CD4-positive, alpha-beta T cell treated with Interleukin-4 for 1 hour (primary cell): Measurements from ENCODE around the gene ZNF365.
A peak's percentile ranks its signal among the peaks of the same experiment; 100 is the strongest.

Experiments
- DNase-seq, 2 donors: peaks; one replicate each; pipeline ENCODE4 v3.0.0-alpha.2; 2020 to 2022

Gene ZNF365

DNA sequence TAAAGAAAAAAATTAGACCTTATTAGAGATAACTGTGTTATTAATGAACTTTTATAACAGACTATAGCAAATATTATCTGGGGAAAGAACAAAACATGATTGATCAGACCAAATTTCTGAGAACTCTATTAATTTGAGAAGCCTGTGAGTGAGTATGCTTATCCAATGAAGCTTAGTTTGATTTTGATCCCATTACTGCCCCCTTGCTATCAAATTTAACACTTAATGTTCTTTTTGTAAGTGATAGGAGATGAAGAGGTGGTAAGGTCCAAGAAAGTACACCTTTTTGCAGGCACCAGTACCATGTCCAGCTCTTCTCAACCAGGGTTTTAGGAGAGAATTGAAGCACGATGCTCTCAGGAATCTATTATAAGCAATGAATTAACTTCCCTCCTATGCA, 49.9 kb downstream of the ZNF365 start:
- DNase-seq, result peak in 1 of 2 donors; percentile 37

DNA sequence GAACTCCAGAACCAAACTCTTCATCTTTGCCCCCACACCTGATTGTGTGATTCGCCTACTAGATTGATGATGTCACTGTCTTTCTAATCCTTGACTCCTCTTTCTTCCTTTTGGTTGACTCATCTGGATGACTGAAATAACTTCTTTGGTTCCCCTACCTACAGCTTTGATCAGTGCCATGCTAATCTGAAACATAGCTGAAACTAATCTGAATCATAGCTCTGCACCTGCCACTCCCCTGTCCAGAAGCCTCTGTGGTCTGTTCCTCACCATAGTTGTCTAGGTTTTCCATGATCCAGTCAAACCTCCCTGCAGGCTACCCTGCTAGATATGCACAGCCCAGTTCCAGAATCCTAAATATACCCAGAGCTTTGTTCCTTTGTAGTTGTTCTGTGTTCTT, 51.9 kb downstream of the ZNF365 start:
- DNase-seq, result no peak

- DNase-seq, result no peak
Observed at GRCh38 chr10:62426600-62426999, 52.4 kb downstream of the ZNF365 start.

- no peak for DNase-seq
Observed at GRCh38 chr10:62430881-62431280, 56.7 kb downstream of the ZNF365 start.

- peak in 1 of 2 donors; percentile 56 for DNase-seq
Observed at GRCh38 chr10:62433181-62433692, 59.1 kb downstream of the ZNF365 start.

GRCh38 chr10:62433901-62434300, 59.7 kb downstream of the ZNF365 start:
- DNase-seq, result no peak

- DNase-seq, result peak in 1 of 2 donors; percentile 73
Observed at GRCh38 chr10:62437696-62438095, 63.5 kb downstream of the ZNF365 start.

DNA sequence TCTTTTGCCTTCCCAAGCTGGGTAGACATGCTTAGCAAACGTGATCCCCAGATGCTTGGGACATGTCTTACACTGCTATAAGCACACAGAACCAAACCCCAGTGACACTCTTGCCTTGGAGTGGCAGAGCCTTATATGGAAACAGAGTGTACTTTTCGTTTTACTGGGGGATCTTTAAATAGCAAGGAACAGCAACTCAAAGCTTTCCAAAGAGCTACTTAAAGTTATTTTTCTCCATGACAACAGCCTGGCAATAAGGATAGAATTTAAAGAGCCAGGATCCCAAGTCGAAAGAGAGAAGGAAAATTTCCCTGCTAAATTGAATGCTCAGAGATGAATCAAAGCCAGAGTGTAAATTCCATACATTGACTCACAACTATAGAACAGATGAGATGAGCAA, 67.8 kb downstream of the ZNF365 start:
- DNase-seq, result no peak

DNA sequence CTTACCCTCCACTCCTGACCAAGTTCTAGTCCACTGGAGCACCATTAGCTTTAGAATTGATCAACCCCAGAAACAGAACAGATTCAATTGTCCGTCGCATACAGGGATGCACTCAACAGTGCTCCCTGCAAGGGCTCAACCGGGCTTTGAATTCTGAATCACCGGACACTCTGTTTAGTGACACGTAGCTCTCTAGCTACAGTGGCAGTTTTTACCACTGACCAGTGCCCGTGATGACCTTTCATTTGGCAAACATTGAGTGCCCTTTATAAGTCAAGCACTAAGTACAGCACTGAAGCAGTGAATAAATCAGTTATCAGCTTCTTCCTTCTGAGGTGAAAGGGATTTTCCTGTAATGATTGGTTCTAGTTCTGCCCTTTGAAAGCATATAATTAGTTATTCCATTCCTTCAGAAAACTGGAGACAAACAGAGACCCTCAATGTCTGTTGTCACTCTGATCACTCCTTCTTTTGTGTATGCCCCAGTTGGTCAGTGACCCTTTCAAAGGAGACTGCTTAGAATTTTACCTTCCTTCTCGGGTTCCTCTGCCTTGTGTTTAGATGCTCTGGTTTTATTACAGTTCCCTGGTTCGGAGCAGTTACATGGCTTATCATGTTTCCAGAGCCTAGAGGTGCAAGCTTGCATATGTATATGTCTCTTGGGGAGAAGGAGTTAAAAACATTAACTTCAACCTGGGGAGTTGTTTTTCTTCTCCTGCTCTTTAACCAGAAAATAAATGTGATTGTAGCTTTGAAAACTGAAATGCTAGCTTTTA, 68.9 kb downstream of the ZNF365 start:
- DNase-seq, result no peak

- DNase-seq, result no peak
Observed at GRCh38 chr10:62443866-62444265, 69.7 kb downstream of the ZNF365 start.

- DNase-seq, result no peak
Observed at GRCh38 chr10:62446627-62447026, 72.5 kb downstream of the ZNF365 start.

GRCh38 chr10:62450912-62451610, 76.9 kb downstream of the ZNF365 start:
- DNase-seq, result no peak

DNA sequence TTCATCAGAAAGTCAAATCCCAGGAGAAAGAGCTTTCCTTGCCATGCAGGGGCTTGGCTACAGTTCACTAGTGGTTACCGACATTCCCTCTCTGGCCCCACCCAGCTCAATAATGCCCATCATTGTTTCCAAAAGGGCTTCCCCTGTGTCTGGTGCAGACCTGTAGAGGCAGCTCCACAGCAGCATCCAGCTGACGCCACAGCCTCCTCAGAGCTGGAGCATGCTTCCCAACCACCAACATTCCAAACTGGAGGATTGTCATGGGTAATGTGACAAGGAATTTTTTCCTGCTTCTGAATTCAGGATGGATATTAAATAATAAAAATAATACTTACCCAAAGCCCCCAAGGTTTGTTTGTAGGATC, 77.4 kb downstream of the ZNF365 start:
- DNase-seq, result no peak
